ENCODE data around the gene STAB2. TPM values are rescaled to one million over a fixed set of nuclear protein-coding genes. Genes with fewer than 3 reads are reported as not detected.

The STAB2 gene
- total and polyA plus RNA-seq, 9 donors, result 0.05 to 9.3 (median 0.86) TPM

- DNase-seq, result no peak
- no peak overlapping the region for H3K4me3 ChIP-seq
- H3K36me3 ChIP-seq, result no peaks in the 10 kb centered on the region
- H3K9me3 ChIP-seq, result no peaks in the 10 kb centered on the region
- no peak overlapping the region for H3K27ac ChIP-seq
- no peaks in the 10 kb centered on the region for H3K4me1 ChIP-seq (ENCODE audit: insufficient read depth)
- no peaks in the 10 kb centered on the region for H3K27me3 ChIP-seq
- no peak for TF ChIP-seq POLR2A (IDR thresholded peaks at IDR 0.05)
- intact Hi-C loops (cut with DNase I), result no loop called here
- WGBS, 3 donors, result 91 to 97% (median 93%) methylated on average over 1 of the region's 1 CpG
These were observed 144.5 kb downstream of the STAB2 start for GRCh38 chr12:103731539-103731938.

- Histone ChIP-seq H3K4me3 (no peak overlapping the region), H3K27me3 (no peaks in the 10 kb centered on the region), H3K4me1 (ENCODE audit: insufficient read depth) (no peaks in the 10 kb centered on the region), H3K9me3 (no peaks in the 10 kb centered on the region), H3K36me3 (no peaks in the 10 kb centered on the region), H3K27ac (no peak overlapping the region)
- DNase-seq, result no peak
- TF ChIP-seq CTCF (IDR thresholded peaks at IDR 0.05) (no peak), EP300 (IDR thresholded peaks at IDR 0.05) (no peak)
- WGBS, 3 donors, result 75 to 76% (median 76%) methylated on average over 2 of the region's 2 CpGs
- intact Hi-C loops (cut with DNase I), result no loop called here
These were observed 147.8 kb downstream of the STAB2 start for GRCh38 chr12:103734863-103735262.

GRCh38 chr12:103735291-103735690 is 148.2 kb downstream of the STAB2 start:
- H3K9me3 ChIP-seq, result no peaks in the 10 kb centered on the region
- WGBS, 3 donors, result 85 to 86% (median 85%) methylated on average over 8 of the region's 8 CpGs
- no peak overlapping the region for H3K4me3 ChIP-seq
- intact Hi-C loops (cut with DNase I), result no loop called here
- no peak overlapping the region for H3K27ac ChIP-seq
- H3K27me3 ChIP-seq, result no peaks in the 10 kb centered on the region
- no peak for TF ChIP-seq POLR2A (IDR thresholded peaks at IDR 0.05)
- no peaks in the 10 kb centered on the region for H3K36me3 ChIP-seq
- DNase-seq, result no peak
- no peaks in the 10 kb centered on the region for H3K4me1 ChIP-seq (ENCODE audit: insufficient read depth)

GRCh38 chr12:103736572-103736971 is 149.5 kb downstream of the STAB2 start:
- DNase-seq, result no peak
- Histone ChIP-seq H3K9me3 (no peaks in the 10 kb centered on the region), H3K4me1 (ENCODE audit: insufficient read depth) (no peaks in the 10 kb centered on the region), H3K4me3 (no peak overlapping the region), H3K27ac (no peak overlapping the region), H3K27me3 (no peaks in the 10 kb centered on the region), H3K36me3 (no peaks in the 10 kb centered on the region)
- intact Hi-C loops (cut with DNase I), result no loop called here
- TF ChIP-seq EP300 (IDR thresholded peaks at IDR 0.05) (no peak), POLR2A (IDR thresholded peaks at IDR 0.05) (no peak), CTCF (IDR thresholded peaks at IDR 0.05) (no peak)
- 95 to 97% (median 97%) methylated on average over 1 of the region's 1 CpG for WGBS, 3 donors

- Histone ChIP-seq H3K4me3 (no peak overlapping the region), H3K4me1 (ENCODE audit: insufficient read depth) (no peaks in the 10 kb centered on the region), H3K9me3 (no peaks in the 10 kb centered on the region), H3K27me3 (no peaks in the 10 kb centered on the region), H3K36me3 (no peaks in the 10 kb centered on the region), H3K27ac (no peak overlapping the region)
- WGBS, 3 donors, result 69 to 76% (median 73%) methylated on average over 1 of the region's 1 CpG
- TF ChIP-seq POLR2A (IDR thresholded peaks at IDR 0.05) (no peak), CTCF (IDR thresholded peaks at IDR 0.05) (no peak), EP300 (IDR thresholded peaks at IDR 0.05) (no peak)
- intact Hi-C loops (cut with DNase I), result no loop called here
- DNase-seq, result no peak
These were observed 150.8 kb downstream of the STAB2 start for GRCh38 chr12:103737881-103738280.

All from ovary (tissue), 9 donors.